GM19467 (cell line): ENCODE measurements around the gene RGS7.

Experiments
- ATAC-seq: cut with Tn5 transposase; IDR thresholded peaks from one replicate; pipeline ENCODE4 v1.9.1; 2021; ENCODE audit warnings: mild to moderate bottlenecking, moderate library complexity; ENCODE audit not compliant: unreplicated experiment

RGS7 gene

DNA sequence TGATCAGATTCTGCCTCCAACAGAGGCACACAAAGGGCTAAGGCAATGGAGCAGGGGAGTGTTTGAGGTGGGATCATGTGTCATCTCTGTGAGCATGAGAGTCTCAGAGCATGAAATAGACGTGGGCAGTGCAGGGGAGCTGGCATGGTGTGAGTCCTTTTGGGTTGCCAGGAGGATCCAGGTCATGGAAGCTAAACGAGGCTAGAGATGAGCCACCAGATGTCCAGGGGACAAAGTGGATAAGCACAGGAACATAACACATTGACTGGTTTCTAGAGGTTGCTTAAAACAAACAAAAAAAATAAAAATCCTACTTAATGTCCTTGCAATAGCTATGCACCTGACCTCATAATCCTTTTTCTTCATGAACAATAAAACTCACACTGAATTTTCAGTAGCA, 490.3 kb downstream of the RGS7 start:
- no peak for ATAC-seq

DNA sequence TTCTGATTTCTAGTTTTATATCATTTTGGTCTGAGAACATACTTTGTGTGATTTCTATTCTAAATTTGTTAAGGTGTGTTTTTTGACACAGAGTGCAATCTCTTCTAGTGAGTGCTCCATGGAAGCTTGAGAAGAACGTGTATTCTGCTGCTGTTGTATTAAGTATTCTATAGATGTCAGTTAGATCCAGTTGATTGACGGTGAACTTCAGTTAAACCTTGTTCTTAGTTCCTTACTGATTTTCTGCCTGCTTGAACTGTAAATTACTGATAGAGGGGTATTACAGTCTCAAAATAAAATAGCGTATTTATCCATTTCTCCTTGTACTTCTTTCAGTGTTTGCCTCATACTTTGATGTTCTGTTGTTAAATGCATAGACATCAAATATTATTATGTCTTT, 497.0 kb downstream of the RGS7 start:
- ATAC-seq: no peak

DNA sequence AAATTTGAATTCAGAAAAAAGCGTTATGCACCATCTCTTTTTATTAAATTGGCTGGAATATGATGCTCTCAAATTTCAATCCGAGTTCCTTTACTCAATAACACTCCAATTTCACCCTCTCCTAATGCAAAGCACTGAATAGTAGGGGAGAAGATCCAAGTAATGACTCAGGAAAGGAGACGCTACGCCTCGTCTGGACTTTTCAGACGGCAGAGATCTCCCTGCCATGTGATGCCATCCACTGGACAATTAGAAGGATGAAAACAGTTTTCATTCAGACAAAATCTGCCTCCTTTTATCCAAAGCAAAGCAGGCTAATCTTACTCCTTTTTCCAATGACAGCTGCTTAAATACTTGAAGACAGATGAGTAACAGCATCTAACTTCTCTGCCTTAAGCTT, 502.6 kb downstream of the RGS7 start:
- ATAC-seq: no peak

DNA sequence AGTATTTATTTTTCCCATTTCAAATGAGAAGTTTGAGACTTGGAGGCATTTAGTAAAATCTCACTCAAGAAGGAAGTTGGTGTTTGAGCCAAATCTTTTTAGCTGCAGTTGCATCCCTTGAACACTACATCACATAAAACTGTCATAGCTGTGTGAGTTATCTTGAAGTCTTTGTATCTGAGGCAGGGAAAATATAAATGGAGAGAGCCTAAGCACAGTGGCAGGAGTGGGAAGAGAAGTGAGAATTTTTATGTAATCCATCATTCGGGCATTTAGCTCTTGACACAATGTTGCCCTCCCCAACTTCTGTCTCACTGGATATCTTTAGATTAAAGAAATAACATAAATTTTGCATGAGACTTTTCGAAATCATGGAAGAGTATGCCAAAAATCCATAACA, 509.7 kb downstream of the RGS7 start:
- no peak for ATAC-seq

DNA sequence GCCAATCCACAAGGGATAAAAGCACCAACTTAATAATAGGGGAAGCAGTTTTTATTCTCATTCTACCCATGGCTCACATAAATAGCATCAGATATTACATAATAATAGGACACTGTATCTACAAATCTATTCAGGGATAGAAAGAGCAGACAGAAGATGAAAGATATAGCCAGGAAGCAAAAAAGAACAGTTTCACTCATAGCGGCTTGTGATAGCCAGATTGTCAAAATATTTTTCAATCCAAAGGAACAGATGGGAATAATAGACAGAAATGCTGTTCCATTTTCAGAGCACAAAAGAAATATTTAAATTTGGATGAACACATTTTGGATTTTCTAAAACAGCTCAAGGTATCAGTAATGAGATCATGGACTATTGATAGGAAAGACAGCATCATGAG, 512.5 kb downstream of the RGS7 start:
- ATAC-seq: no peak

DNA sequence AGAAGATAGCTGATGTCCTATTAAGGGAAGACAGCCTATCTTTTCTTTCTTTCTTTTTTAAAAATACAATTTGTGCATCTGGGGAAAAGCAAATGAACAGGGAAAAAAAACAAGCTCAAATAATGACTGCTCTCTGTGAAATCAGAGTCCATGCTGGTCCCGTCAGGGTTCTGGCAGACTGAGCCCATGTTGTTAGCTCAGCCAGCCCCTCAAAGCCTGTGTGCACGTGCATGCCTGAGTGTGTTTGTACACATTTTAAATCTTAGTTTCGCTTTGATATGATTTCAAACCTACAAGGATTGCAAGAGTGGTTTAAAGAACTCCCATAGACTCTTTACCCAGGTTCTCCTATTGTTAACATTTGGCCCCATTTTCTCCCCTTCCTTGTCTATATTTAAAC, 513.2 kb downstream of the RGS7 start:
- ATAC-seq: no peak

DNA sequence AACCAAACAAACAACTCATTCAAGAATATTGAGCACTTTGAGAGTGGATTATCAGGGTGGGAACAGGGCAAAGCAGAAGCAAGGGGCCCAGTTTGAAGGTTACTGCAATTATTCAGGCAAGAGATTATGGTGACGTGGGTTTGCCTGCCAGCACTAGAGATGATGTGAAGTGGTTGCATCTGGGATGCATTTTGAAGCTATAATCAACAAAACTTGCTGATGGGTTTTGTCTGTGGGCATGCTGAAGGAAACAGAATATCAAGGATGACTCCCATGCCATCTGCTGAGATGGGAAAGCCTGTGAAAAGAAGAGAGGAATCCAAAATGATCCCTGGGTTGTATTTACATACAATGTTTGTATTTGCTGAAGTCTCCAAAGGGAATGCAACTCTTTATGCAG, 520.7 kb downstream of the RGS7 start:
- no peak for ATAC-seq

DNA sequence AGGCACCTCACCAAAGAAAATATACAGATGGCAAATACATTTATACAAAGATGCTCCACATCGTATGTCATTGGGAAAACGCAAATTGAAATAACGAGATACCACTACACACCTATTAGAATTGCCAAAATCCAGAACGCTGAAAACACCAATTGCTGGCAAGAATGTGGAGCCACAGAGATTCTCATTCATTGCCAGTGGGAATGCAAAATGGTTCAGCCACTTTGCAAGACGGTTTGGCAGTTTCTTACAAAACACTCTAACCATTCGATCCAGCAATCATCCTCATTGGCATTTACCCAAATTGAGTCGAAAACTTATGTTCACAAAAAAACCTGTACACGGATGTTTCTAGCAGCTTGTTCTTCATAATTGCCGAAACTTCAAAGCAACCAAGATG, 521.7 kb downstream of the RGS7 start:
- ATAC-seq: no peak

DNA sequence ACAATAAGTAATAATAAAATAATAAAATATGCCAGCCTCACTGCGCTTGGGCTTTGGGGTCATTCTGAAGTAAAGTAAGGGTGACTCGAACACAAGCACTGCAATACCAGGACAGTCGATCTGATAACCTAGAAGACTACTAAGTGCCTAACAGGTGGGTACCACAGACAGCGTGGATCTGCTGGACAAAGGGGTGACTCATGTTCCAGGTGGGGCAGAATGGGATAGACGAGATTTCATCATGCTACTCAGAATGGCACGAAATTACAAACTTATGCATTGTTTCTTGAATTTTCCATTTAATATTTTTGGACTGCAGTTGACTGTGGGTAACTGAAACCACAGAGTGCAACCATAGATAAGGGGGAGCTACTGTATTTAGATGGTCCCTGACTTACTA, 523.9 kb downstream of the RGS7 start:
- ATAC-seq: no peak

DNA sequence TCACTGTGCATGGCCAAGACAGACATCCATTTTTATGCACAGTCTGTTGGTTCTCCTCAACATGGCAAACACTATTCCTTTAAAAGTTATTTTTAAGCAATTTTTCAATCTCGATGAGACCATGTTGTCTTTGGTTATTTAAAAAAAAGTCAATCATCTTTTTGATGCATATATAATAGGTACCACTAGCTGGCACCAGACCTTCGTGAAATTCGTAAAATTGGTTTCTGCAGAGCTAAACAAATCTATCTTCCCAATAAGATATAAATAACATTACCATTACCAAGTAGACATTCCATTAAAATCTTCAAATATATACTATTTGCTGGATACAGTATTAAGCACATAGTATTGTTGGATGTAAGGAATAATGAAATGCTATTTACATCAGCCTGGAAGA, 525.1 kb downstream of the RGS7 start:
- no peak for ATAC-seq

DNA sequence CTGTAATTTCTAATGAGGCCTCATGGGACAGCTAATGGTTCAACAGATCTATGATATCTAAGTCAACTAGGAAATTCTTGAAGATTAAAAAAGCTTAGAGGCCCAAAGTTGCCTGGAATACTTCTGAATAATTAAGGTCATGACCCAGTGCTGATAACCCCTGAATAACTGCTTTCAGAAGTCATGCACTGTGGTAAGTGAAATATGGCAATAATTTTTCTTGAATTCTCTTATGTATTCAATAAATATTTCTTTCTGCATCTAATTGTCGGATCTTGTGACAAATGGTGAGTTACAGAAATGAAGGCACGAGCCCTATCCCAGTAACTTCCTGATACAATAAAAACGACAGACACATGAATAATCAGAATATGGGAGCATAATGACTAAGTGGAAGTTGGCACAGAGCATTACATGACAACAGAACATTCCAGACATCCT, 525.8 kb downstream of the RGS7 start:
- ATAC-seq: no peak

DNA sequence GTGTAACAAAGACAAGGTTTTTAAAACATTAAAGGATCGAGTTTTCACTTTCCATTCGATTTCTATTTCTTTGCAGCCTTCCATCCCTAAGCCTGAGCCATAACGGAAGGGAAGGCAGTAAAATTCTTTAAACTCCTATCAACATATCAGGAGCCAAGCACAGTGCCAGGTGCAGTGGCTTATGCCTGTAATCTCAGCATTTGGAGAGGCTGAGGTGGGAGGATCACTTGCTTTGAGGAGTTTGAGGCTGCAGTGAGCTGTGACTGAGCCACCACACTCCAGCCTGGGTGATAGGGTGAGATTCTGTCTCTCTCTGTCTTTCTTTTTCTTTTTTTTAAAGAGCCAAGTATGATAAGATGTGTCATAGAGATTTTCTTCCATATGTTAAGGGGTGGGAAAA, 527.5 kb downstream of the RGS7 start:
- no peak for ATAC-seq

DNA sequence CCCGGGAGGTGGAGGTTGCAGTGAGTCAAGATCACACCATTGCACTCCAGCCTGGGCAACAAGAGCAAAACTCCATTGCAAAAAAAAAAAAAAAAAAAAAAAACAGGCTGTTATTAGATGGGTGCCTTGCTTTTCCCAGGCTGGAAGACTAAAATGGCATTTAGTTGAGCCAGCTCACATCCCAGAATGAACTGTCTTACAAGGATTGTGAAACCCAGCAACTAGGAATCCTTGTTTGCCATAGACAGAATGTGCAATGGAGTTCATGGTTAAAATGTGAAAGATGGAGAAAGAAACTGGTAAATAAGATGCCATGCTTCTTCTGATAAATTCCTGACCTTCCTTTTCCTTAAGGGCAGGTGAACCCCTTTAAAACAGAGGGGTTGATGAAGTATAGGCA, 529.2 kb downstream of the RGS7 start:
- no peak for ATAC-seq

DNA sequence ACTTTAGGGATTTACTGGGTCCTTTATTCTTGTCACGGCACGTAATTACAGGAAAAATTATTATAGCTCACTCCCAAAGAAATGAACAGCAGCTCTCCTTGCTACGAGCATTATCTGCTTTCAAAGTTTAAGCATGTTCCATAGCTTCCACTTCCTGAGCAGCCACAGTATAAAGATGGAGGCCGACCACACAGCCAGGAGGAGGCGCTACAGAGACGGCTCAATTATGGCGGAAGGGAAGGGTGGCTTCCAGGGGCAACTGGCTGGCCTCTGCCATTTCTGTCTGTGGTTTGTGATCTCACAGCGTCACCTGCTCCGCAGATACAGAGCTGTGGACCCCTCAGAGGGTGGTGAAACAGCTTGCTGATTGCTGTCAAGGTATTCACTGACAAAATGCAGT, 532.8 kb downstream of the RGS7 start:
- no peak for ATAC-seq

DNA sequence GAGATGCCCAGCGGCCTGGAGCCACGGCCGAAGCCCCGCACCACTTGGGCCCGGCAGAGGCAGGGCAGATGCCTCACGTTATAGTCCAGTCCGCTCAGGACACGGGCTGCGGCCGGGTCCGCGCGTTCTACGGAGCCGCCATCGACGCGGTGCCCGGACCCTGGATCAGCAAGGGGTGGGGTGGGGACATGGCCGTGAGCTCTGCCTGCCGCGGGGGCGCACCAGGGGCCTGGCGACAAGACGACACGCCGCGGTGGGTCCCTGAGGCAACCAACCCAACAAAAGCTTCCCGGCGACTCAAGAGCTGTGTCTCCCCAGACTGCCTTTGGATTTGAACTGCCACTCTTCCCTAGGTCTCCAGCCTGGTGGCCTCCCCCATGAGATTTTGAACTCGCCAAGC, 533.6 kb downstream of the RGS7 start:
- no peak for ATAC-seq

DNA sequence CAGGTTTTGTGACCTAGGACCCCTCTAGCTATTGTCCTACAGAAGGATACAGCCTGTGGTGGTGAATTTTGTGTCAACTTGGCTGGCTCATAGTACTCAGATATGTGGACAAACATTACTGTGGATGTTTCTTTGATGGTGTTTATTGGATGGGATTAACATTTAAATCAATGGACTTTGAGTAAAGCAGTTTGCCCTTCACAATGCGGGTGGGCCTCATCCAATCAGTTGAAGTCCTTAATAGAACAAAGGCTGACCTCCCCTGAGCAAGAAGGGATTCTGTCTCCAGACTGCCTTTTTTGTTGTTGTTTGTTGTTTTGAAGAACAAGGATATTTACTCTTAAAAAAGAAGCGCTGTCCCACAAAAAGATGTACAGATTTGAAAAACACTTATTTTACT, 535.1 kb downstream of the RGS7 start:
- no peak for ATAC-seq

DNA sequence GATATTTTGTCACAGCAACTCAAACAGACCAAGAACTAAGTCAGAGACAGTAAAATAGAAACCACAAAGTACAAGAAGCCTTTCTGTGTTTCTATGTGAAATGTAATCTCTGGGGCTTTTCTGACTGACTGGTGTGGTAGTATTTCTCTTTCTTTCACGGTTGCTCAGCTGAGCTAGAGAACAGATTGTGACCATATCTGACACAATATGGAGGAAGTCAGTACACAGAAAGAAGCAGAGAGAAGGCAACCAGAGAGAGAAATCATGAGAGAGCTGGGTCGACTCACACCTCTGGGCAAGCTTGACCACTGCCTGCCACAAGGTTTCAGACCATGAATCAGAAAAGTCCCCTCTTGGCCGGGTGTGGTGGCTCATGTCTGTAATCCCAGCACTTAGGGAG, 536.2 kb downstream of the RGS7 start:
- ATAC-seq: no peak

DNA sequence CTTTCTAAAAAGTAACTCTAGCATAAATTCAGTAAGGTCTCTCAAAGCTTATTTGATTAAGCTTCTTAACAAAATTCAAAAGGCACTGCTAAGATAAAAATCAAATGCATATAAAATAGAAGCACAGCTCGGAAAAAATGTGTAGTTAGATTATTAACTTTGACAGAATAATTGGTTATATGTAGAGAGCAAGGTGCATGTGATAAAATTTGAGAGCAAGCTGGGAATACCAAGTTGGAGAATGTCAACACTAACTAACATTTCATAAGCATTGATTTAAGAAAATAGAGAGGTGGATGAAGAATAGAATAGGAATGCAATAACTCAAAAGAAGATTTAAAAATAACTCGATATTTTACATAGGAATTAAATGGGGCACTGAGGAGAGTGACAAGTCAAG, 540.5 kb downstream of the RGS7 start:
- ATAC-seq: no peak

DNA sequence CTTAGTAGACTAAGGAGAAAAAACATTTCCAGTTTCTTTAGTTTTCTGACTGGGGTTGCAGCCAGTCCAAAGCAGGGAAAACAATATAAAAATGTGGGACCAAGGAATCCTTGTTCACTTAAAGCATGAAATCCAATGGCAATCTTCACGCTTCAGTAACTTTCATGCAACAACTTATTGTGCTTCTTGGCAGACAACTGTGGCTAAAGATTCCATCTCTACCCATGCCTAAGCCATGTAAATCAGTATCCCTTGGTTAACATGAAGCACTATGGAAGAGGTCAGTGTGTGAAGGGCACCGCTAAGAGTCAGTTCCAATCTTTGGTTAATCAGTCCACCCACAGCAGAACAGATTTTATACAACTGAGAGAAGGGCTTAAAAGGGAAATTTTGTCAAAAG, 543.3 kb downstream of the RGS7 start:
- ATAC-seq: no peak

DNA sequence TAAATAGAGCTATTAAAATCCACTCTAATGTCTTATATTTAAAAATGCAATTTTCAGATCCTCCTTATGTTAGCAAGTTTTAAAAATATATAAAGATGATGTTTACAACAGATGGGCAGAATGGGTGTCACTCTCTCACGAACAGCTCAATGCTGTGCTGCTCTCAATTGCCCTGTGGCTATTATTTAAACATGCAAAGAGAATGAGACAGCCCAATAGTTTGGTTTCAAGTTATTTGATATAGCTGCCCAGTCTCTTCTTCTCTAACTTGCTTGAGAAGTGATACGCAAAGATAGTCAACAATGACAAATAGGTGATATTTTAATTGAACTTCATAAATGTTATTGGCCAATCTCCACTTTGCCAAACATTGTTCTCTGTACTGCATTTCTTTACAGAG, 545.7 kb downstream of the RGS7 start:
- no peak for ATAC-seq

DNA sequence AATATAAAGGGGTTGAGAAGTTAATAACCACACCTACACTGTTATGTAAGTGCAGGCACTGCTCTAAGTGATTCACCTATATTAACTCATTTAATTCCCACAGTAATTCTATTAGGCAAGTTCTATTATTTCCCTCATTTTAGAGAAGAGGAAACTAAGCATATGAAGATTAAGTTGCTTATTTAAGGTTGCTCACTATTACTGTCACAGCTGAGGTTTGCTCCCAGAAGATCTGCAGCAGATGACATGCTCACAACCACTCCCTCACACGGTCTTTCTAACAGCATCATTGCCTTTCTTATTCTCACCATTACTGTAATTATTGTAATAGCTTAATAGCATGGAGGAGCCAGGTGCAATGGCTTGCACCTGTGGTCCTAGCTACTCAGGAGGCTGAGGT, 548.6 kb downstream of the RGS7 start:
- ATAC-seq: no peak

DNA sequence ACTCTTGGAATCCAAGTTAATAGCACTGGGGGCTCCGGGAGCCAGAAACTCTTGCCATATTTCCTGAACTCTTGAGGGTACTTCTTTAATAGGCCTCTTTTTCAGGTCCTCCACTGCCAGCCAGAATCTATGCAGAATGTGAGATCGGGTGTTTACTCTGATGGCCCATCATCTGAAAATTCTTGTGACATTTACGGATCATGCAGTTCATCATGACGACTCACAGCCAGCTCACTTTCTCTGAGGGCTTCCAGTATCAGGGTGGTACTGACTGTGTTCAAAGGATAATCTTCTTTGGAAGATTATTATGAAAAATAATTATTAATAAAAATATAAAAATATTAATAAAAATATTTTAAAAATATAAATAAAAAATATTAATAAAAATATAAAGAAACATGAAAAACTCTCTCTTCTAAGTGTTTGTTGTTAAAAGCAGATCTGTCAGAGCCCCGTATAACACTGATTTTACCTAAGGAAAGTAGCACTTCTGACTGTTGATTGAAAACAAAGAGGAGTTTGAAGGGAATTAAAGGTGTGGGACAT, 550.7 kb downstream of the RGS7 start:
- no peak for ATAC-seq

DNA sequence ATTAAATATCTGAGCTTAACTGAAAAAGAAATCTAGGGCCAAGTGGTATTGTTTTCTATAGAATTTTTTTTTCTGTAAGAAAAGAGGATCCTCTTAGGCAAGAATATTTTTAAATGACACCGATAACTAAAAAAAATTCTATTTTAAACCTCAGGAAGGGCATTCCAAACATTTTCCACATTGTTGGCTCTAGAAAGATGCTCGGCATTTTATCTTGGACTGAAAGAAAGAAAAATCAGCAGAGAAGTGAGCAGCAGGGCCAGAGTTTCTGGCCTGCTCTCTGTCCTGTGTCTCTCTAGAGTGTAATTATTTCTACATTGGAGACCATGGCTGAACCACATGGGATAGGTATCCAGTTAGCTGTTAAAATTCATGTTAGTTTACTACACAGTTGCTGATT, 552.5 kb downstream of the RGS7 start:
- ATAC-seq: no peak

DNA sequence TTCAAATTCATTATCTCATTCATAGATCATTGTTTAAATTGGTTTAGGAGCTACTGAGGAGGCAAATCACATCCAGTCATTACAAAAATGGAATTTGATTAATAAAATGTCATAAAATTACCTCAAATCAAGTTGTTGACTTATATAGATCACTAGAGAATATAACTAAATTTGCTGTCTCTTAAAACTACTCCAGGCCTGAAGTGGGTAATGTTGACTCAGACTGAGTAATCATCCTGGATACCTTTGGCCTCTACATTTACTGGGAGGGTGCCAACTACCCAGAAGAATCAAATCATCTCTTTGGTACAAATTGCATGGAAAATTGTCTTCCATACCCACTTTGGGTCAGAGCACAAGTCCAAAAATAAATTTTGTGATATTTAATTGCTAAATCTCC, 553.9 kb downstream of the RGS7 start:
- ATAC-seq: no peak
